Smooth muscle cell of the pulmonary artery (primary cell): ENCODE data around the gene BANP. TPM values are rescaled to one million over a fixed set of nuclear protein-coding genes. Genes with fewer than 3 reads are reported as not detected.

Experiments used
- total RNA-seq: library from RNA; depleted of rRNA; stranded (reverse); fragments of >200 nt; gene quantifications from 2 replicates; pipeline ENCODE4 v1.2.3, GENCODE V29; 2014

BANP gene, protein sequence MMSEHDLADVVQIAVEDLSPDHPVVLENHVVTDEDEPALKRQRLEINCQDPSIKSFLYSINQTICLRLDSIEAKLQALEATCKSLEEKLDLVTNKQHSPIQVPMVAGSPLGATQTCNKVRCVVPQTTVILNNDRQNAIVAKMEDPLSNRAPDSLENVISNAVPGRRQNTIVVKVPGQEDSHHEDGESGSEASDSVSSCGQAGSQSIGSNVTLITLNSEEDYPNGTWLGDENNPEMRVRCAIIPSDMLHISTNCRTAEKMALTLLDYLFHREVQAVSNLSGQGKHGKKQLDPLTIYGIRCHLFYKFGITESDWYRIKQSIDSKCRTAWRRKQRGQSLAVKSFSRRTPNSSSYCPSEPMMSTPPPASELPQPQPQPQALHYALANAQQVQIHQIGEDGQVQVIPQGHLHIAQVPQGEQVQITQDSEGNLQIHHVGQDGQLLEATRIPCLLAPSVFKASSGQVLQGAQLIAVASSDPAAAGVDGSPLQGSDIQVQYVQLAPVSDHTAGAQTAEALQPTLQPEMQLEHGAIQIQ
- total RNA-seq = 28.7 and 33.2 TPM in 2 replicates

DNA sequence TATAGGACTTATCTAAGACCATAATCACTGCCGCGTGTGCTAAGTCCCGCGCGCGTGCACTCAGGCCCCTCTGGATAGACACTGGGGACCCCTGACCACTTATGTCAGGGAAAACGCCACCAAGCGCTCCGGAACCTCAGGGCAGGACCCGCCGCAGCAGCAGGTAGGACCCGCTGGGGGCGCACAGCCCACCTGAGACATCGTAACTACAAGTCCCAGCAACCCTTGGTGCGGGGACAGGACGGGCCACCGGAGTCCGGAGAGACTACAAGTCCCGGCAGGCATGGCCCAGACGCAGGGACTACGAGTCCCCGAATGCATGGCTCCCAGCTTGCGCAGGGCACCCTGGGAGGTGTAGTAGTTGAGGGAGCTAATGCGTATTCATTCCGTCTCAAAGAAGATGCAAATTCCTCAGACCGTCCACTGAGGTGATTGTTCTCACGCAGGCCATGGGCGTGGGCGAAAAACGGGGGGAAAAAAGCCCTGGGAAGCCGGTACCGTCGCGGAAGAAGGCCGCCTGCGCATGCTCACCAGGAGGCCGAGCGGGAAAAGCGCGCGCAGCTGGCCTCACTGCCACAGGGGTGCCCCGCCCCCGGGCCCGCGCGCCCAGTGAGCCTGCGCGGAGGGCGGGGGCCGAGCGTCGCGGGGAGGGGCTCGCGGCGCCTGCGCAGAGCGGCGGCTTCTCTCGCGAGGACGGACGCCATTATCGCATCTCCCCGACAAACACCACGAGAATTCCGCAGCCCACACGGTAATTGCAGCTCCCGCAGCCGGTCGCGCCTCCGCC, at the start of gene BANP:
Gene BANP, plus strand, starts transcription at position 670 of the 787 bp plus-strand sequence. CDS start 23,682 bp downstream, outside the sequence.

DNA sequence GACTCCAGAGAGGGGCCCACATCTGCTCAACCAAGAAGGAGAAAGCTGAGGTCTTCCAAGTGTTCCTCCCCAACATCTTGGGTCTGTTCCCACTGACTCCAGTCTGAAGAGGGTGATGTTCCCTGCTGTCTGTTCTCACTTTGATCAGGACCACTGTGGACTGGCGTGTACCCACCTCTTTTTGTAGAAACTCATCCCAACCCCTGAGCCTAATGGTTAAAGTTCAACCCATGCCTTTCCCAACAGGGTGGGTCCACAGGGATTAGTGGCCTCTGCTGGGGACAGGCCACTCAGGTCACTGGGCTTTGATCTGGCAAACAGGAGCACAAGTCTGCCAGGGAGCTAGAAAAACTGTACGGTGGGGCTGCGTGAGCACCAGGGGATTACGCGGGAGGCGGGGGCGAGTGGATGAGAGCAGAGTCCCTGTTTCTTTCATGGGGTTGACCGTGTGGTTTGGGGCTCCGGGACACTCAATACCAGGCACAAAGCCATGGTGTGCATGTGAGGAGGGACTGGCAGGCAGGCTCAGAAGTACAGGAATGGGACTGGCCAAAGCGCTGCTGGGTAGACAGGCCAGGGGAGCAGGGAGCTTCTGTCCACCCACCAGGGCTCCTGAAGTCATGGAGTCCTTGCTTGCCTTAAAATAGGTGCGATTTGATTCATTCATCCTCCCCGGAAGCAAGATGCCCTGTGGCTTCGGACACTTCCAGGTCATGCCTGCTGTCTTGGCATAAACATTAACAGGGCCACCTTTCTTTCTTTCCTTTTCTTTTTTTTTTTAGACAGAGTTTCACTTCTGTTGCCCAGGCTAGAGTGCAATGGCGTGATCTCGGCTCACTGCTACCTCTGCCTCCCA, 14.6 kb upstream of the BANP start, which contains the start of gene CA5A:
Gene CA5A, minus strand, starts transcription at position 155 of the 856 bp plus-strand sequence. Its CDS starts 79 bp downstream, at position 76.

Other genes starting within 250 kb of the BANP start
- gene KLHDC4, start 185.4 kb upstream of the BANP start, total RNA-seq = 19.8 and 24.3 TPM in 2 replicates
- gene SLC7A5, start 81.9 kb upstream of the BANP start, total RNA-seq = 21.4 and 60.7 TPM in 2 replicates
- not detected in 2 replicates for gene CA5A, start 14.9 kb upstream of the BANP start, total RNA-seq